ENCODE results near the gene FBXL7. TPM values are rescaled to one million over a fixed set of nuclear protein-coding genes. Genes with fewer than 3 reads are reported as not detected.

The FBXL7 gene
- total RNA-seq, 1 donor from 2014 or later: 70.7 TPM

- Mint-ChIP-seq H3K27me3 (ENCODE audit: low read depth) (no peaks in the 10 kb centered on the region), H3K9me3 (peaks cover 10% of the 10 kb centered on the region), H3K27ac (peak overlapping the region; percentile 40), H3K4me3 (no peak overlapping the region), H3K36me3 (no peaks in the 10 kb centered on the region), H3K4me1 (peaks cover 12% of the 10 kb centered on the region)
- TF ChIP-seq CTCF (IDR thresholded peaks at IDR 0.05; ENCODE audit: unreplicated experiment): no peak
- no peak for DNase-seq (ENCODE audit: low spot score in 2 of 2, unreplicated experiment in 2 of 2)
Measured at GRCh38 chr5:15850536-15850935, 350.6 kb downstream of the FBXL7 start.

GRCh38 chr5:15850939-15851341, 351.0 kb downstream of the FBXL7 start:
- no peak for DNase-seq (ENCODE audit: low spot score in 2 of 2, unreplicated experiment in 2 of 2)
- peak overlapping the region; percentile 40 for H3K27ac Mint-ChIP-seq
- no peak overlapping the region for H3K4me3 Mint-ChIP-seq
- peaks cover 2% of the 10 kb centered on the region for H3K36me3 Mint-ChIP-seq
- no peak for TF ChIP-seq CTCF (IDR thresholded peaks at IDR 0.05; ENCODE audit: unreplicated experiment)
- peaks cover 12% of the 10 kb centered on the region for H3K4me1 Mint-ChIP-seq
- H3K27me3 Mint-ChIP-seq (ENCODE audit: low read depth): no peaks in the 10 kb centered on the region
- H3K9me3 Mint-ChIP-seq: peaks cover 14% of the 10 kb centered on the region

GRCh38 chr5:15852217-15852616, 352.2 kb downstream of the FBXL7 start:
- TF ChIP-seq CTCF (IDR thresholded peaks at IDR 0.05; ENCODE audit: unreplicated experiment): no peak
- H3K4me3 Mint-ChIP-seq: no peak overlapping the region

GRCh38 chr5:15852949-15853348, 353.0 kb downstream of the FBXL7 start:
- Mint-ChIP-seq H3K9me3 (peaks cover 20% of the 10 kb centered on the region), H3K27ac (no peak overlapping the region), H3K4me3 (no peak overlapping the region), H3K27me3 (ENCODE audit: low read depth) (no peaks in the 10 kb centered on the region), H3K4me1 (peaks cover 12% of the 10 kb centered on the region), H3K36me3 (peaks cover 7% of the 10 kb centered on the region)
- no peak for TF ChIP-seq CTCF (IDR thresholded peaks at IDR 0.05; ENCODE audit: unreplicated experiment)
- DNase-seq (ENCODE audit: low spot score in 2 of 2, unreplicated experiment in 2 of 2): no peak

More at GRCh38 chr5:15852217-15852616, 352.2 kb downstream of the FBXL7 start:
- Mint-ChIP-seq H3K4me1 (peaks cover 12% of the 10 kb centered on the region), H3K27ac (no peak overlapping the region), H3K36me3 (peaks cover 7% of the 10 kb centered on the region), H3K9me3 (peaks cover 20% of the 10 kb centered on the region), H3K27me3 (ENCODE audit: low read depth) (no peaks in the 10 kb centered on the region)
- DNase-seq (ENCODE audit: low spot score in 2 of 2, unreplicated experiment in 2 of 2): no peak

GRCh38 chr5:15858326-15858725, 358.3 kb downstream of the FBXL7 start:
- Mint-ChIP-seq H3K36me3 (peaks cover 11% of the 10 kb centered on the region), H3K9me3 (peaks cover 35% of the 10 kb centered on the region), H3K4me1 (peaks cover 3% of the 10 kb centered on the region), H3K27ac (no peak overlapping the region), H3K27me3 (ENCODE audit: low read depth) (no peaks in the 10 kb centered on the region), H3K4me3 (no peak overlapping the region)
- TF ChIP-seq CTCF (IDR thresholded peaks at IDR 0.05; ENCODE audit: unreplicated experiment): no peak
- DNase-seq (ENCODE audit: low spot score in 2 of 2, unreplicated experiment in 2 of 2): no peak

All from mesothelial cell of epicardium (in vitro differentiated cells).